Mammary epithelial cell (primary cell): ENCODE data around the gene CGNL1.

Experiments used
- EZH2 ChIP-seq: IDR thresholded peaks from 2 replicates; pipeline ENCODE4 v1.6.1; 2012; ENCODE audit warnings: low read length, inconsistent platforms, borderline replicate concordance
- TF ChIP-seq, protein P1 (sequence below), 2 donors: IDR thresholded peaks in 1 of 2; conservative IDR thresholded peaks in 1 of 2; 2 replicates each; pipeline ENCODE4 v1.5.1; 2011 to 2012; ENCODE audit warnings: inconsistent platforms in 2 of 2, low read length in 2 of 2, mild to moderate bottlenecking in 2 of 2, control low read depth in 1 of 2, low read depth in 1 of 2; ENCODE audit not compliant: insufficient read depth in 1 of 2; ENCODE audit errors: extremely low read depth in 1 of 2

DNA sequence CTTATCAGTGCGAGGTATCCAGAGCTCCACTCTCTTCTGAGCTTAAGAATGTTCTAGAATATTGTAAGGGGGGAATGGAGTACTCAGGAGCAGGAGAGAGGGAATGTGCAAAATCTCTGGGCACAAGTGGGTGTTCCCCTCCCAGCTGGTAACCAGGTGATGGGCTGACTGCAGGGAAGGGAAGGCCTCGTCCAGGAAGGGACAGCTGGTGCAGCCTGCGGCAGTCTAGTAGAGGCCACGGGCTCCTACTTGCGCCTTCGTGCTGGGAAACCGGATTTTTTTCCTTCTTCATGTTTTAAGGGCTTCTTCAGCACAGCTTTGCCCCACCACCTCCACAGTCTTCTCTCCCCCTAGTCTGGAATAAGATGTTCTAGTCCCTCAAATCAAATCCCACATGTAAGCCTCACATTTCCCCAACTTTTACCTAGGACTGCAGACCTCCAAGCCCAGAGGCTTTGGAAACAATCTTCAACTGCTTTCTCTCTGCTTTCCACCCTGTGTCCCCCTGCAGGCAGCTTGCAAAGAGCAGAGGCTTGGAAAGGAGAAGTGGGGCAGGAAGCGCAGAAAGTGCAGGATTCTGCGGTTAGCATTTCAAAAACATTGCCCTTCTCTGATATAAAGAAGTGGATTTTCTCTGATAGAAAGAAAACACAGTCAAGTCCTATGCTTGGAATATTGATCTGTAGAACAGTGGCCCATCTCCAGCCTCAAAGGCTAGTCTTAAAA, 11.9 kb upstream of the CGNL1 start:
- TF ChIP-seq, protein P1, sequence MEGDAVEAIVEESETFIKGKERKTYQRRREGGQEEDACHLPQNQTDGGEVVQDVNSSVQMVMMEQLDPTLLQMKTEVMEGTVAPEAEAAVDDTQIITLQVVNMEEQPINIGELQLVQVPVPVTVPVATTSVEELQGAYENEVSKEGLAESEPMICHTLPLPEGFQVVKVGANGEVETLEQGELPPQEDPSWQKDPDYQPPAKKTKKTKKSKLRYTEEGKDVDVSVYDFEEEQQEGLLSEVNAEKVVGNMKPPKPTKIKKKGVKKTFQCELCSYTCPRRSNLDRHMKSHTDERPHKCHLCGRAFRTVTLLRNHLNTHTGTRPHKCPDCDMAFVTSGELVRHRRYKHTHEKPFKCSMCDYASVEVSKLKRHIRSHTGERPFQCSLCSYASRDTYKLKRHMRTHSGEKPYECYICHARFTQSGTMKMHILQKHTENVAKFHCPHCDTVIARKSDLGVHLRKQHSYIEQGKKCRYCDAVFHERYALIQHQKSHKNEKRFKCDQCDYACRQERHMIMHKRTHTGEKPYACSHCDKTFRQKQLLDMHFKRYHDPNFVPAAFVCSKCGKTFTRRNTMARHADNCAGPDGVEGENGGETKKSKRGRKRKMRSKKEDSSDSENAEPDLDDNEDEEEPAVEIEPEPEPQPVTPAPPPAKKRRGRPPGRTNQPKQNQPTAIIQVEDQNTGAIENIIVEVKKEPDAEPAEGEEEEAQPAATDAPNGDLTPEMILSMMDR (conservative IDR thresholded peaks at IDR 0.05 in 1 of 2, IDR thresholded peaks at IDR 0.05 in 1 of 2; ENCODE audit: extremely low read depth in 1 of 2, insufficient read depth in 1 of 2, low read depth in 1 of 2, low read length in 2 of 2): no peak
- no peak for TF ChIP-seq EZH2
